Fibroblast of upper back skin (primary cell): ENCODE data around the gene INSL3.

Experiments
- DNase-seq: peaks from one replicate; pipeline ENCODE4 v3.0.0-alpha.2; 2013

The INSL3 gene

GRCh38 chr19:17821190-17821589 is at the start of gene INSL3:
INSL3 (minus strand) TSS chr19:17821519; CDS start chr19:17821506, 13 bp downstream.
- no peak for DNase-seq

- DNase-seq = no peak
These were observed 47.8 kb upstream of the INSL3 start for GRCh38 chr19:17869114-17869608.

GRCh38 chr19:17868669-17869068 is 47.4 kb upstream of the INSL3 start:
- DNase-seq = no peak

- no peak for DNase-seq
These were observed 45.7 kb upstream of the INSL3 start for GRCh38 chr19:17866964-17867486.

GRCh38 chr19:17866312-17866963 is 45.1 kb upstream of the INSL3 start:
- no peak for DNase-seq

GRCh38 chr19:17865364-17866311 is 44.3 kb upstream of the INSL3 start:
- no peak for DNase-seq

GRCh38 chr19:17863520-17864182 is 42.3 kb upstream of the INSL3 start:
- DNase-seq = no peak

- DNase-seq = no peak
These were observed 41.6 kb upstream of the INSL3 start for GRCh38 chr19:17862711-17863519.

GRCh38 chr19:17861542-17862402 is 40.5 kb upstream of the INSL3 start:
- no peak for DNase-seq

GRCh38 chr19:17860993-17861360 is 39.7 kb upstream of the INSL3 start:
- DNase-seq = no peak

- no peak for DNase-seq
These were observed 39.1 kb upstream of the INSL3 start for GRCh38 chr19:17860331-17860992.

- DNase-seq = peak; percentile 100
These were observed 38.4 kb upstream of the INSL3 start, which contains the start of gene RPL18A for GRCh38 chr19:17859533-17860330. RPL18A (plus strand) TSS chr19:17859910; CDS start chr19:17859957, 47 bp downstream.

- DNase-seq = peak; percentile 59
These were observed 34.2 kb upstream of the INSL3 start for GRCh38 chr19:17855280-17856152.

- no peak for DNase-seq
These were observed 32.7 kb upstream of the INSL3 start for GRCh38 chr19:17854061-17854460.

- no peak for DNase-seq
These were observed 27.4 kb upstream of the INSL3 start for GRCh38 chr19:17848595-17849292.

GRCh38 chr19:17847538-17848366 is 26.4 kb upstream of the INSL3 start, which contains the start of gene JAK3:
JAK3 (minus strand) TSS chr19:17847982; CDS start chr19:17844417, 3,565 bp downstream.
- DNase-seq = peak; percentile 82

- DNase-seq = no peak
These were observed 24.8 kb upstream of the INSL3 start for GRCh38 chr19:17846146-17846545.
